Gastroesophageal sphincter (tissue), 4 donors: ENCODE results near the gene VPS26B. TPM values are rescaled to one million over a fixed set of nuclear protein-coding genes. Genes with fewer than 3 reads are reported as not detected.

Source experiments
- ATAC-seq: fragments of 150-250 bp; one replicate; pipeline ENCODE4 v1.9.1; 2016; ENCODE audit warnings: mild to moderate bottlenecking, moderate library complexity
- H3K27ac ChIP-seq, 4 donors: fragments of 200-600 bp; sonication (generic) in 3 of 4; 1 replicate in 3 of 4; 2 replicates in 1 of 4; pipeline ENCODE4 v1.5.1; 2016 to 2019
- H3K27me3 ChIP-seq: fragments of 200-600 bp; sonication (generic); one replicate; pipeline ENCODE4 v1.5.1; 2019
- H3K36me3 ChIP-seq, 2 donors: fragments of 200-600 bp; sonication (generic); one replicate each; pipeline ENCODE4 v1.5.1; 2019; ENCODE audit warnings: control low read depth in 1 of 2
- H3K4me1 ChIP-seq, 3 donors: fragments of 200-600 bp; sonication (generic); 1 replicate in 2 of 3; 2 replicates in 1 of 3; pipeline ENCODE4 v1.5.1; 2016 to 2019; ENCODE audit warnings: control low read depth in 2 of 3
- H3K4me3 ChIP-seq, 2 donors: fragments of 200-600 bp; sonication (generic); one replicate each; pipeline ENCODE4 v1.5.1; 2019; ENCODE audit warnings: mild to moderate bottlenecking in 1 of 2, moderate library complexity in 1 of 2
- H3K9me3 ChIP-seq, 3 donors: fragments of 200-600 bp; sonication (generic); one replicate each; pipeline ENCODE4 v1.5.1; 2017 to 2019; ENCODE audit warnings: control low read depth in 2 of 3
- CTCF ChIP-seq, 4 experiments: fragments of 200-600 bp in 2 of 4; fragments of 450-650 bp in 2 of 4; sonication (generic) in 1 of 4; IDR thresholded peaks; one replicate each; pipeline ENCODE4 v1.5.1; 2017 to 2019; ENCODE audit warnings: antibody characterized with exemption in 4 of 4, mild to moderate bottlenecking in 2 of 4, moderate library complexity in 2 of 4
- EP300 ChIP-seq: sonication (generic); formaldehyde crosslinking; IDR thresholded peaks from one replicate; pipeline ENCODE4 v1.6.1; 2017; ENCODE audit warnings: antibody characterized with exemption, mild to moderate bottlenecking
- POLR2A ChIP-seq, 2 donors: fragments of 450-650 bp; IDR thresholded peaks; one replicate each; pipeline ENCODE4 v1.6.1; 2017; ENCODE audit warnings: antibody characterized with exemption in 2 of 2, mild to moderate bottlenecking in 2 of 2, moderate library complexity in 1 of 2
- POLR2AphosphoS5 ChIP-seq: sonication (generic); formaldehyde crosslinking; IDR thresholded peaks from one replicate; pipeline ENCODE4 v1.6.1; 2017; ENCODE audit warnings: antibody characterized with exemption
- WGBS, 2 donors: methylation state at CpG; one replicate each; pipeline ENCODE4 v1.1.5; 2018; ENCODE audit warnings: low coverage in 1 of 2; 5-methylcytosine and 5-hydroxymethylcytosine counted together
- total RNA-seq, 4 donors: library from RNA; depleted of rRNA; stranded (reverse); fragments of >200 nt; gene quantifications; one replicate each; pipeline ENCODE4 v1.1.0, GENCODE V29; 2016

The VPS26B gene
- total RNA-seq, 4 donors from 2014 or later: 27.6 to 56.4 (median 45.0) TPM

DNA sequence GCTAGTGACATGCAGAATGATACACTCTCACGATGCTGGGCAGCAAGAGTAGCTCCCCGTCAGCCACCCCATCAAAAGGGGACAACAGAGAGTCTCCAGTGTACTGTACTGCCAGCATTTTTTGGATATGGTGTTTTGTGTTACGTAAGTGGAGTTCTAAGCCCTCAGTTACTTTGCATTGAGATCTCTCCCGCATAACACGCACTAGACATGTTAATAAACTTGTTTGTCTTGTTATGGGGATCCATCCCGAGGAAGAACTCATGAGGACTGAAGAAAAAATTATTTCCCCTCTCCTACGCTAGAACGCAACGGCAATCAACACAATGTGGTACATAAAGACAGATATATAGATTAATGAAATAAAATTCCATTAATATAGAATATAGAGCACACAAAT is 24.9 kb upstream of the VPS26B start:
- no peaks in the 10 kb centered on the region for H3K27me3 ChIP-seq
- no peaks in the 10 kb centered on the region for H3K4me1 ChIP-seq
- no peaks in the 10 kb centered on the region for H3K9me3 ChIP-seq
- no peak overlapping the region for H3K27ac ChIP-seq
- WGBS, 2 donors: 90 to 93% methylated on average over 9 of the region's 9 CpGs
- ATAC-seq: no peak
- H3K4me3 ChIP-seq: no peak overlapping the region
- H3K36me3 ChIP-seq: peaks cover 8 to 59% of the 10 kb centered on the region in 2 donors
- no peak for TF ChIP-seq CTCF (IDR thresholded peaks at IDR 0.05)
- no peak for TF ChIP-seq EP300

DNA sequence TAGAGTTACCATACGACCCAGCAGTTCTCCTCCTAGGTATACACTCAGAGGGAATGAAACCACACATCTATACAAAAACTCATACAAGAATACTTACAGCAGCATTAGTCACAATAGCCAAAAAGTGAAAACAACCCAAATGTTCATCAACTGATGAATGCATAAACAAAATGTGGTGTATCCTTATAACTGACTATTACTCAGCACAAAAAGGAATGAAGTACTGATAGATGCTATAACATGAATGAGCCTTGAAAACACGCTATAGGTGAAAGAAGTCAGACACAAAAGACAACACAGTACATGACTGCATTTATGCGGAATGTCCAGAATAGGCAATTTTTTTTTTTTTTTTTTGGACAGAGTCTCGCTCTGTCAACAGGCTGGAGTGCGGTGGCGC is 23.8 kb upstream of the VPS26B start:
- H3K4me1 ChIP-seq: no peaks in the 10 kb centered on the region
- no peaks in the 10 kb centered on the region for H3K27me3 ChIP-seq
- ATAC-seq: no peak
- H3K36me3 ChIP-seq: peaks cover 8 to 64% of the 10 kb centered on the region in 2 donors
- H3K4me3 ChIP-seq: no peak overlapping the region
- no peak overlapping the region for H3K27ac ChIP-seq
- no peaks in the 10 kb centered on the region for H3K9me3 ChIP-seq
- TF ChIP-seq POLR2AphosphoS5: no peak
- TF ChIP-seq POLR2A (IDR thresholded peaks at IDR 0.05): no peak
- TF ChIP-seq CTCF (IDR thresholded peaks at IDR 0.05): no peak
- 93 to 96% methylated on average over 5 to 6 of the region's 6 CpGs for WGBS, 2 donors

GRCh38 chr11:134202661-134203060 is 21.8 kb upstream of the VPS26B start:
- H3K4me3 ChIP-seq: no peak overlapping the region
- no peaks in the 10 kb centered on the region for H3K27me3 ChIP-seq
- peaks cover 8 to 72% of the 10 kb centered on the region in 2 donors for H3K36me3 ChIP-seq
- no peaks in the 10 kb centered on the region for H3K9me3 ChIP-seq
- TF ChIP-seq POLR2AphosphoS5 (no peak), CTCF (IDR thresholded peaks at IDR 0.05) (no peak), EP300 (no peak), POLR2A (IDR thresholded peaks at IDR 0.05) (no peak)
- H3K27ac ChIP-seq: no peak overlapping the region
- ATAC-seq: no peak
- 82 to 90% methylated on average over 4 of the region's 4 CpGs for WGBS, 2 donors
- H3K4me1 ChIP-seq: no peaks in the 10 kb centered on the region

DNA sequence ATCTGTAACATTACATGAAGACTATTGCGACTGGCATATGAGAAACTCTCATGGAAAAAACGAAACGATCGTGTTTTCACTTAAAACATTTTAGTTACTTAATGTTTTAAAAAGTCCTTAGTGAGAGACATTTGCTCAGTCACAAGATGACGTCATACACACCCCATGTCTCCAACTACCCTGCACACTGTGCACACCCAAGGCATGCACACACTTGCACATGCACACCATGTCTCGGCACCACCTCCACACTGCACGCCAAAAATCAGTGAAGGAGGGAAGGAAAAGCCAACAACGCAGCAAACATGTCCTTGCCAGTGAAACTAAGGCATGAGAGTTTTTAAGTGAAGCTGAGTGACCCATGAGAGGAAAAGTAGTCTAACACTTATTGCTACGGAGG is 18.7 kb upstream of the VPS26B start:
- Histone ChIP-seq H3K36me3 (peaks cover 8 to 86% of the 10 kb centered on the region in 2 donors), H3K27me3 (no peaks in the 10 kb centered on the region), H3K9me3 (no peaks in the 10 kb centered on the region), H3K4me1 (no peaks in the 10 kb centered on the region), H3K4me3 (no peak overlapping the region), H3K27ac (no peak overlapping the region)
- WGBS, 2 donors: 86 to 90% methylated on average over 2 to 8 of the region's 9 CpGs
- no peak for ATAC-seq
- TF ChIP-seq POLR2AphosphoS5 (no peak), POLR2A (IDR thresholded peaks at IDR 0.05) (no peak), CTCF (IDR thresholded peaks at IDR 0.05) (no peak), EP300 (no peak)

DNA sequence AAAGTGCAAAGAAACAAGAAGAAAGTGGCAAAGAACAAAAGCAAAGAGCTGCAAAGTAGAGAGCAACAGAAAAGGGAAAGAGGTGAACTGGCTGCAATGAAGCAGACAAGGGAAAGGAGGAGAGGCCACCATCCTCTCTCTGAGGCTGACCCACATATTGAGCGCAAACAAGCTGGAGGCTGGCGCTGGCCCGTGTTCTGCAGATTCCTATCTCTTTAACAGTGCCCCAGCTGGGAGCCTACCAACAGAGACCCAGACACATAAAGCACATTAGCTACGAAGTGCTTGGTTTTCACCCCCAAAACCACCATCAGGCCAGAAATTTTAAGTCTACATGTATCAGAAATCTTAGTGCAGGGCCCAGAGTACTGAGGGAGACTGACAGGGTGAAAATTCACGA is 18.3 kb upstream of the VPS26B start:
- ATAC-seq: no peak
- Histone ChIP-seq H3K9me3 (no peaks in the 10 kb centered on the region), H3K4me1 (no peaks in the 10 kb centered on the region), H3K36me3 (peaks cover 8 to 86% of the 10 kb centered on the region in 2 donors), H3K4me3 (no peak overlapping the region), H3K27me3 (no peaks in the 10 kb centered on the region), H3K27ac (no peak overlapping the region)
- 94 to 96% methylated on average over 3 to 5 of the region's 5 CpGs for WGBS, 2 donors
- TF ChIP-seq EP300 (no peak), POLR2A (IDR thresholded peaks at IDR 0.05) (no peak), CTCF (IDR thresholded peaks at IDR 0.05) (no peak), POLR2AphosphoS5 (no peak)
